Measurements from ENCODE around the gene ZRANB3.
A peak's percentile ranks its signal among the peaks of the same experiment; 100 is the strongest.

The ZRANB3 gene

GRCh38 chr2:135258193-135258592 lies 272.8 kb downstream of the ZRANB3 start:
- Mint-ChIP-seq H3K36me3 (no peaks in the 10 kb centered on the region), H3K4me3 (no peak overlapping the region), H3K27ac (no peak overlapping the region), H3K9me3 (no peaks in the 10 kb centered on the region), H3K4me1 (no peaks in the 10 kb centered on the region)
- DNase-seq (ENCODE audit: low spot score in 2 of 2) (no peak), ATAC-seq (no peak)

- Mint-ChIP-seq H3K27ac (no peak overlapping the region), H3K4me3 (no peak overlapping the region), H3K36me3 (no peaks in the 10 kb centered on the region), H3K4me1 (no peaks in the 10 kb centered on the region), H3K9me3 (no peaks in the 10 kb centered on the region)
- ATAC-seq = no peak
- DNase-seq (ENCODE audit: low spot score in 2 of 2) = no peak
Observed at GRCh38 chr2:135257383-135258090, 273.5 kb downstream of the ZRANB3 start.

GRCh38 chr2:135256531-135257260 lies 274.3 kb downstream of the ZRANB3 start:
- no peak overlapping the region for H3K4me3 Mint-ChIP-seq
- H3K36me3 Mint-ChIP-seq = no peaks in the 10 kb centered on the region
- H3K9me3 Mint-ChIP-seq = no peaks in the 10 kb centered on the region
- no peak for ATAC-seq
- H3K4me1 Mint-ChIP-seq = no peaks in the 10 kb centered on the region
- no peak overlapping the region for H3K27ac Mint-ChIP-seq
- no peak for DNase-seq (ENCODE audit: low spot score in 2 of 2)

GRCh38 chr2:135255208-135255607 lies 275.8 kb downstream of the ZRANB3 start:
- H3K4me1 Mint-ChIP-seq = no peaks in the 10 kb centered on the region
- ATAC-seq (no peak), DNase-seq (ENCODE audit: low spot score in 2 of 2) (no peak)
- H3K27ac Mint-ChIP-seq = no peak overlapping the region
- H3K9me3 Mint-ChIP-seq = no peaks in the 10 kb centered on the region
- no peaks in the 10 kb centered on the region for H3K36me3 Mint-ChIP-seq
- H3K4me3 Mint-ChIP-seq = no peak overlapping the region

GRCh38 chr2:135252805-135253458 lies 278.1 kb downstream of the ZRANB3 start:
- Mint-ChIP-seq H3K4me1 (no peaks in the 10 kb centered on the region), H3K9me3 (peaks cover 6% of the 10 kb centered on the region)

GRCh38 chr2:135248611-135249010 lies 282.4 kb downstream of the ZRANB3 start:
- H3K4me3 Mint-ChIP-seq = no peak overlapping the region
- no peaks in the 10 kb centered on the region for H3K36me3 Mint-ChIP-seq
- no peak for DNase-seq (ENCODE audit: low spot score in 2 of 2)
- H3K27ac Mint-ChIP-seq = no peak overlapping the region
- peaks cover 6% of the 10 kb centered on the region for H3K9me3 Mint-ChIP-seq
- peaks cover 6% of the 10 kb centered on the region for H3K4me1 Mint-ChIP-seq
- no peak for ATAC-seq

More at GRCh38 chr2:135252805-135253458, 278.1 kb downstream of the ZRANB3 start:
- ATAC-seq (no peak), DNase-seq (ENCODE audit: low spot score in 2 of 2) (no peak)
- Mint-ChIP-seq H3K27ac (no peak overlapping the region), H3K4me3 (no peak overlapping the region), H3K36me3 (no peaks in the 10 kb centered on the region)

GRCh38 chr2:135246711-135247270 lies 284.2 kb downstream of the ZRANB3 start:
- no peak overlapping the region for H3K27ac Mint-ChIP-seq
- H3K4me1 Mint-ChIP-seq = peaks cover 6% of the 10 kb centered on the region
- no peak overlapping the region for H3K4me3 Mint-ChIP-seq
- DNase-seq (ENCODE audit: low spot score in 2 of 2) (no peak), ATAC-seq (no peak)
- H3K9me3 Mint-ChIP-seq = peaks cover 6% of the 10 kb centered on the region
- no peaks in the 10 kb centered on the region for H3K36me3 Mint-ChIP-seq

- H3K4me3 Mint-ChIP-seq = no peak overlapping the region
- peaks cover 6% of the 10 kb centered on the region for H3K4me1 Mint-ChIP-seq
- ATAC-seq = peak; percentile 97
- peak overlapping the region; percentile 38 for H3K27ac Mint-ChIP-seq
- DNase-seq (ENCODE audit: low spot score in 2 of 2) = no peak
- peaks cover 5% of the 10 kb centered on the region for H3K9me3 Mint-ChIP-seq
- H3K36me3 Mint-ChIP-seq = no peaks in the 10 kb centered on the region
Observed at GRCh38 chr2:135245071-135245470, 285.9 kb downstream of the ZRANB3 start.

GRCh38 chr2:135238651-135239050 lies 292.4 kb downstream of the ZRANB3 start:
- no peak for DNase-seq (ENCODE audit: low spot score in 2 of 2)
- no peak overlapping the region for H3K4me3 Mint-ChIP-seq
- H3K4me1 Mint-ChIP-seq = no peaks in the 10 kb centered on the region
- H3K36me3 Mint-ChIP-seq = no peaks in the 10 kb centered on the region
- no peak for ATAC-seq
- no peaks in the 10 kb centered on the region for H3K9me3 Mint-ChIP-seq
- H3K27ac Mint-ChIP-seq = no peak overlapping the region

- Mint-ChIP-seq H3K27ac (no peak overlapping the region), H3K9me3 (no peaks in the 10 kb centered on the region), H3K4me1 (no peaks in the 10 kb centered on the region), H3K4me3 (no peak overlapping the region), H3K36me3 (no peaks in the 10 kb centered on the region)
- no peak for DNase-seq (ENCODE audit: low spot score in 2 of 2)
- no peak for ATAC-seq
Observed at GRCh38 chr2:135230150-135230549, 300.9 kb downstream of the ZRANB3 start.

GRCh38 chr2:135227386-135227785 lies 303.6 kb downstream of the ZRANB3 start:
- Mint-ChIP-seq H3K4me3 (no peak overlapping the region), H3K4me1 (no peaks in the 10 kb centered on the region), H3K27ac (no peak overlapping the region), H3K36me3 (no peaks in the 10 kb centered on the region), H3K9me3 (no peaks in the 10 kb centered on the region)
- ATAC-seq (no peak), DNase-seq (ENCODE audit: low spot score in 2 of 2) (no peak)

- no peak overlapping the region for H3K4me3 Mint-ChIP-seq
- H3K4me1 Mint-ChIP-seq = no peaks in the 10 kb centered on the region
- H3K9me3 Mint-ChIP-seq = no peaks in the 10 kb centered on the region
- no peak overlapping the region for H3K27ac Mint-ChIP-seq
- ATAC-seq (no peak), DNase-seq (ENCODE audit: low spot score in 2 of 2) (no peak)
- H3K36me3 Mint-ChIP-seq = no peaks in the 10 kb centered on the region
Observed at GRCh38 chr2:135226961-135227360, 304.1 kb downstream of the ZRANB3 start.

GRCh38 chr2:135225781-135226180 lies 305.2 kb downstream of the ZRANB3 start:
- Mint-ChIP-seq H3K27ac (no peak overlapping the region), H3K4me1 (no peaks in the 10 kb centered on the region)
- DNase-seq (ENCODE audit: low spot score in 2 of 2) = no peak

GRCh38 chr2:135219226-135219625 lies 311.8 kb downstream of the ZRANB3 start:
- no peak for DNase-seq (ENCODE audit: low spot score in 2 of 2)
- H3K36me3 Mint-ChIP-seq = no peaks in the 10 kb centered on the region
- no peak for ATAC-seq
- H3K27ac Mint-ChIP-seq = no peak overlapping the region
- H3K9me3 Mint-ChIP-seq = no peaks in the 10 kb centered on the region
- no peak overlapping the region for H3K4me3 Mint-ChIP-seq
- no peaks in the 10 kb centered on the region for H3K4me1 Mint-ChIP-seq

More at GRCh38 chr2:135225781-135226180, 305.2 kb downstream of the ZRANB3 start:
- H3K9me3 Mint-ChIP-seq = no peaks in the 10 kb centered on the region
- H3K4me3 Mint-ChIP-seq = no peak overlapping the region
- no peaks in the 10 kb centered on the region for H3K36me3 Mint-ChIP-seq
- no peak for ATAC-seq

- ATAC-seq = no peak
- Mint-ChIP-seq H3K4me1 (no peaks in the 10 kb centered on the region), H3K27ac (no peak overlapping the region), H3K36me3 (no peaks in the 10 kb centered on the region), H3K4me3 (no peak overlapping the region), H3K9me3 (no peaks in the 10 kb centered on the region)
- DNase-seq (ENCODE audit: low spot score in 2 of 2) = no peak
Observed at GRCh38 chr2:135218426-135218825, 312.6 kb downstream of the ZRANB3 start.
